Transverse colon (tissue), 3 donors: ENCODE measurements around the gene VPS13D.

ENCODE experiments used
- POLR2A ChIP-seq: fragments of 450-650 bp; IDR thresholded peaks from one replicate; pipeline ENCODE4 v1.6.1; 2016; ENCODE audit warnings: antibody characterized with exemption, mild to moderate bottlenecking, moderate library complexity
- TF ChIP-seq, protein P1 (sequence below), 5 experiments: fragments of 200-600 bp in 3 of 5; fragments of 450-650 bp in 2 of 5; sonication (generic) in 3 of 5; IDR thresholded peaks; 1 replicate in 2 of 5; 2 replicates in 3 of 5; pipeline ENCODE4 v1.5.1; 2016 to 2017; ENCODE audit warnings: antibody characterized with exemption in 5 of 5, inconsistent platforms in 3 of 5, mild to moderate bottlenecking in 2 of 5, moderate library complexity in 1 of 5

- TF ChIP-seq POLR2A = no peak
- TF ChIP-seq, protein P1, sequence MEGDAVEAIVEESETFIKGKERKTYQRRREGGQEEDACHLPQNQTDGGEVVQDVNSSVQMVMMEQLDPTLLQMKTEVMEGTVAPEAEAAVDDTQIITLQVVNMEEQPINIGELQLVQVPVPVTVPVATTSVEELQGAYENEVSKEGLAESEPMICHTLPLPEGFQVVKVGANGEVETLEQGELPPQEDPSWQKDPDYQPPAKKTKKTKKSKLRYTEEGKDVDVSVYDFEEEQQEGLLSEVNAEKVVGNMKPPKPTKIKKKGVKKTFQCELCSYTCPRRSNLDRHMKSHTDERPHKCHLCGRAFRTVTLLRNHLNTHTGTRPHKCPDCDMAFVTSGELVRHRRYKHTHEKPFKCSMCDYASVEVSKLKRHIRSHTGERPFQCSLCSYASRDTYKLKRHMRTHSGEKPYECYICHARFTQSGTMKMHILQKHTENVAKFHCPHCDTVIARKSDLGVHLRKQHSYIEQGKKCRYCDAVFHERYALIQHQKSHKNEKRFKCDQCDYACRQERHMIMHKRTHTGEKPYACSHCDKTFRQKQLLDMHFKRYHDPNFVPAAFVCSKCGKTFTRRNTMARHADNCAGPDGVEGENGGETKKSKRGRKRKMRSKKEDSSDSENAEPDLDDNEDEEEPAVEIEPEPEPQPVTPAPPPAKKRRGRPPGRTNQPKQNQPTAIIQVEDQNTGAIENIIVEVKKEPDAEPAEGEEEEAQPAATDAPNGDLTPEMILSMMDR (IDR thresholded peaks at IDR 0.05) = no peak
These were observed 230.3 kb downstream of the VPS13D start for GRCh38 chr1:12460121-12460520.
